ENCODE measurements around the gene CYP24A1. TPM values are rescaled to one million over a fixed set of nuclear protein-coding genes. Genes with fewer than 3 reads are reported as not detected.

The CYP24A1 gene
- total RNA-seq, 6 experiments from 2014 or later = not detected

DNA sequence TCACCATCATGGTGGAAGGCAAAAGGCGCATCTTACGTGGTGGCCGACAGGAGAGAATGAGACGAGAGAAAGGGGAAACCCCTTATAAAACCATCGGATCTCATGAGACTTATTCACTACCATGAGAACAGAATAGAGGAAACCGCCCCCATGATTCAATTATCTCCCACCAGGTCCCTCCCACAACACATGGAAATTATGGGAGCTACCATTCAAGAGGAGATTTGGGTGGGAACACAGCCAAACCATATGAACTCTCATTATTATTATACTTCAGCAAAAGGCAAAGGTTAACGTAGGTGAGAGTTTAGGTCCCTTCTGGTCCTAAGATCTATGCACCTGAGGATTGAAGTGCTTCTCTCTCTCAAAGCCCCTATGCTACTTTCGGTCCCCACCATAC lies 31.7 kb upstream of the CYP24A1 start:
- Histone ChIP-seq H3K36me3 (no peaks in the 10 kb centered on the region), H3K27me3 (no peaks in the 10 kb centered on the region), H3K27ac (no peak overlapping the region), H3K9me3 (no peaks in the 10 kb centered on the region), H3K4me3 (no peak overlapping the region), H3K4me1 (peaks cover 0 to 14% (median 5%) of the 10 kb centered on the region in 4 donors)
- TF ChIP-seq POLR2A (IDR thresholded peaks at IDR 0.05) = no peak
- TF ChIP-seq, protein P1, sequence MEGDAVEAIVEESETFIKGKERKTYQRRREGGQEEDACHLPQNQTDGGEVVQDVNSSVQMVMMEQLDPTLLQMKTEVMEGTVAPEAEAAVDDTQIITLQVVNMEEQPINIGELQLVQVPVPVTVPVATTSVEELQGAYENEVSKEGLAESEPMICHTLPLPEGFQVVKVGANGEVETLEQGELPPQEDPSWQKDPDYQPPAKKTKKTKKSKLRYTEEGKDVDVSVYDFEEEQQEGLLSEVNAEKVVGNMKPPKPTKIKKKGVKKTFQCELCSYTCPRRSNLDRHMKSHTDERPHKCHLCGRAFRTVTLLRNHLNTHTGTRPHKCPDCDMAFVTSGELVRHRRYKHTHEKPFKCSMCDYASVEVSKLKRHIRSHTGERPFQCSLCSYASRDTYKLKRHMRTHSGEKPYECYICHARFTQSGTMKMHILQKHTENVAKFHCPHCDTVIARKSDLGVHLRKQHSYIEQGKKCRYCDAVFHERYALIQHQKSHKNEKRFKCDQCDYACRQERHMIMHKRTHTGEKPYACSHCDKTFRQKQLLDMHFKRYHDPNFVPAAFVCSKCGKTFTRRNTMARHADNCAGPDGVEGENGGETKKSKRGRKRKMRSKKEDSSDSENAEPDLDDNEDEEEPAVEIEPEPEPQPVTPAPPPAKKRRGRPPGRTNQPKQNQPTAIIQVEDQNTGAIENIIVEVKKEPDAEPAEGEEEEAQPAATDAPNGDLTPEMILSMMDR (IDR thresholded peaks at IDR 0.05) = no peak
- ATAC-seq = no peak
- intact Hi-C loops (cut with DNase I) = no loop called here
- WGBS (ENCODE audit: insufficient coverage, low coverage, low lambda C conversion rate, missing lambda C conversion rate) = 91% methylated on average over 8 of the region's 8 CpGs
- no peak for DNase-seq

DNA sequence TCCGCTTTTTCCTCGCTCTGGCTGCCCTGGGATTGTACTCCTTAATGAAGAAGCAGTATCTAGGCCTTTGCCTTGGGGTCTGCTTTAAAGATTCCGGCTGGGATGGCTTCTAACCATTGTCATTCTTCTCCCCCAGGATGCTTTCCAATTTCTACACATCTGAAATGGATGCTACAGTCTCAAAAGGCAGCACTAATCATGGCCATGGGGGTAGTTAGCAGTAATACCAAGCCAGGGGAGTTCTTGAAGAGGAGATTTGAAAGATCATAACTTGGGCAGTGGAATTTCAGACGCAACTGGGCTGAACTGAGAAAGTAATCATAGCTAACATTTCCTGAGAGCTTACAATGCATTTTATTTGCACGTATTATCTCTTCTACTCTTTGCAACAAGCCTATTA lies 30.7 kb upstream of the CYP24A1 start:
- no peaks in the 10 kb centered on the region for H3K9me3 ChIP-seq
- 70% methylated on average over 3 of the region's 5 CpGs for WGBS (ENCODE audit: insufficient coverage, low coverage, low lambda C conversion rate, missing lambda C conversion rate)

DNA sequence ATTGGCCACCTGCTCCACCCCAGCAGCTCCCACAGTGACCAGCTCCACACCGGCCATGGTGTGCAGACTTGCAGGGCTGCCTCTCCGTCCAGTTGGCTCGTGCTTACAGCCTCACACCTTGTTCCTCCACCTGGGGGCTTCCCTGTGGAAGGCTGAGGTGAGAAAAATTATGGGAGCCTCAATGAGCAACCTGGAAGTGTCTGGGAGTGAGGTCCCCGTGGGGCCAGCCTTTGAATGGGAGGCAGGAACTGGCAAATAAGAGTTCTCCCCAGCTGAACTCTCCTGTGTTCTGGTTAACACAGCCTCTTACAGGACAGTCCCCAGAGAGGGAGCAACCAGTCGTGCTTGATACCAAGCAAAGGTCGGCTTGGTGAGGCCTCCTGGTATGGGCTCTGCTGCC lies 30.3 kb upstream of the CYP24A1 start:
- Histone ChIP-seq H3K9me3 (no peaks in the 10 kb centered on the region), H3K4me1 (peaks cover 0 to 4% (median 2%) of the 10 kb centered on the region in 4 donors), H3K4me3 (no peak overlapping the region), H3K27ac (no peak overlapping the region), H3K27me3 (no peaks in the 10 kb centered on the region), H3K36me3 (no peaks in the 10 kb centered on the region)
- intact Hi-C loops (cut with DNase I) = loop anchor here in 1 of 2 donors (5.0 kb wide), 1 partner anchor 107 kb away; no protein-coding TSS in a partner anchor
- 76% methylated on average over 2 of the region's 6 CpGs for WGBS (ENCODE audit: insufficient coverage, low coverage, low lambda C conversion rate, missing lambda C conversion rate)
- no peak for DNase-seq
- TF ChIP-seq POLR2A (IDR thresholded peaks at IDR 0.05) = no peak
- TF ChIP-seq, protein P1 (IDR thresholded peaks at IDR 0.05) = no peak
- ATAC-seq = no peak

More for the DNA sequence above, 30.7 kb upstream of the CYP24A1 start:
- Histone ChIP-seq H3K4me3 (no peak overlapping the region), H3K36me3 (no peaks in the 10 kb centered on the region), H3K27me3 (no peaks in the 10 kb centered on the region), H3K27ac (no peak overlapping the region), H3K4me1 (peaks cover 0 to 8% (median 4%) of the 10 kb centered on the region in 4 donors)
- ATAC-seq (no peak), DNase-seq (no peak)
- intact Hi-C loops (cut with DNase I) = loop anchor here in 1 of 2 donors (5.0 kb wide), 1 partner anchor 107 kb away; no protein-coding TSS in a partner anchor
- TF ChIP-seq, protein P1 (IDR thresholded peaks at IDR 0.05) = no peak
- no peak for TF ChIP-seq POLR2A (IDR thresholded peaks at IDR 0.05)

DNA sequence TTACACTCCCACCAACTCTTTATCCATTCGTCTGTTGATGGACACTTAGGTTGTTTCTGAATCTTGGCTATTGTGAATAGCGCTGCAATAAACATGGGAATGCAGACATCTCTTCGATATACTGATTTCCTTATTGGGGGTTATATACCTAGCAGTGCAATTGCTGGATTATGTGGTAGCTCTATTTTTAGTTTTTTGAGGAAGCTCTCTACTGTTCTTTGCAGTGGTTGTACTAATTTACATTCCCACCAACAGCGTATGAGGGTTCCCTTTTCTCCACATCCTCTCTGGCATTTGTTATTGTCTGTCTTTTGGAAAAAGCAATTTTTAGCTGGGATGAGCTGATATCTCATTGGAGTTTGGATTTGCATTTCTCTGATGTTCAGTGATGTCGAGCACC lies 29.5 kb upstream of the CYP24A1 start:
- Histone ChIP-seq H3K27ac (no peak overlapping the region), H3K27me3 (no peaks in the 10 kb centered on the region), H3K4me1 (no peaks in the 10 kb centered on the region), H3K9me3 (no peaks in the 10 kb centered on the region), H3K4me3 (no peak overlapping the region), H3K36me3 (no peaks in the 10 kb centered on the region)
- ATAC-seq (no peak), DNase-seq (no peak)
- WGBS (ENCODE audit: insufficient coverage, low coverage, low lambda C conversion rate, missing lambda C conversion rate) = 75% methylated on average over 5 of the region's 5 CpGs
- TF ChIP-seq POLR2A (IDR thresholded peaks at IDR 0.05) = no peak
- TF ChIP-seq, protein P1 (IDR thresholded peaks at IDR 0.05) = no peak
- intact Hi-C loops (cut with DNase I) = loop anchor here in 1 of 2 donors (5.0 kb wide), 1 partner anchor 106 kb away; no protein-coding TSS in a partner anchor
